ENCODE measurements around the gene SLC16A5.

DNA sequence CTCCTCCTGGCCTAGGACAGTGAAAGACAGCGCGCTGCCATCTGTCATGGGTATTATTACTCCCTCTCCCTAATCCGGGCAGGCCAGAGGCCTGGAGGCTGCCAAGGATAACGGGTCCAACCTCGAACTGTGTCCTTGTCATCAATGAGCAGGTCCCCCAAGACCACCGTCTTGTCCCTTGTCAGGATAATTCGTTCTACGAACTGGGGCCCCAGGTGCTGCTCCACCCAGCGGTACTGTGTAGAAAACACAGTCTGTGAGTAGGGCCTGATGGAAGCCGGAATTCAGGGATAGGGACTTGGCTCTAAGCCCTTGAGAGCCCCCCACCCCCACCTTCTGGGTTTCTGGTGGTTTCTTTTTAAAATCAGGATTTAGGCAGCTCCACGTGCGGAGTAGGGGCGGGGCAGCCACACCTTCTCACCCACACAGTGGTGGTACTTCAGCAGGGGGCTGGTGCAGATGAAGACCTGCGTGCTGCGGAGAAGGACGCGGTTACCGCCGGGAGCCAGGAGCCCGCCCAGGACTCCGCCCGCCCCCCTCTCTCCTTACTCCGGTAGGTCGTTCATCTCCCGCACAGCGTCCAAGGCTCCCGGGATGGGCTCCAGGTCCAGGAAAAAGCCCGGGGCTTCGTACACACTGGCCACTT is 43.0 kb downstream of the SLC16A5 start:
- TF ChIP-seq POLR2AphosphoS5 (IDR thresholded peaks at IDR 0.05) (no peak), POLR2A (IDR thresholded peaks at IDR 0.05) (no peak)
- TF ChIP-seq, protein P1, sequence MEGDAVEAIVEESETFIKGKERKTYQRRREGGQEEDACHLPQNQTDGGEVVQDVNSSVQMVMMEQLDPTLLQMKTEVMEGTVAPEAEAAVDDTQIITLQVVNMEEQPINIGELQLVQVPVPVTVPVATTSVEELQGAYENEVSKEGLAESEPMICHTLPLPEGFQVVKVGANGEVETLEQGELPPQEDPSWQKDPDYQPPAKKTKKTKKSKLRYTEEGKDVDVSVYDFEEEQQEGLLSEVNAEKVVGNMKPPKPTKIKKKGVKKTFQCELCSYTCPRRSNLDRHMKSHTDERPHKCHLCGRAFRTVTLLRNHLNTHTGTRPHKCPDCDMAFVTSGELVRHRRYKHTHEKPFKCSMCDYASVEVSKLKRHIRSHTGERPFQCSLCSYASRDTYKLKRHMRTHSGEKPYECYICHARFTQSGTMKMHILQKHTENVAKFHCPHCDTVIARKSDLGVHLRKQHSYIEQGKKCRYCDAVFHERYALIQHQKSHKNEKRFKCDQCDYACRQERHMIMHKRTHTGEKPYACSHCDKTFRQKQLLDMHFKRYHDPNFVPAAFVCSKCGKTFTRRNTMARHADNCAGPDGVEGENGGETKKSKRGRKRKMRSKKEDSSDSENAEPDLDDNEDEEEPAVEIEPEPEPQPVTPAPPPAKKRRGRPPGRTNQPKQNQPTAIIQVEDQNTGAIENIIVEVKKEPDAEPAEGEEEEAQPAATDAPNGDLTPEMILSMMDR (IDR thresholded peaks at IDR 0.05) = peak; percentile 22 to 67 (median 57)
